Stimulated activated CD8-positive, alpha-beta memory T cell treated with anti-CD3 and anti-CD28 coated beads, Interleukin-4, amount 100 ng/mL, for 48 hours (primary cell): ENCODE measurements around the gene MT1F.

Experiments
- DNase-seq: peaks from one replicate; pipeline ENCODE4 v3.0.0-alpha.2; 2020

Gene MT1F

DNA sequence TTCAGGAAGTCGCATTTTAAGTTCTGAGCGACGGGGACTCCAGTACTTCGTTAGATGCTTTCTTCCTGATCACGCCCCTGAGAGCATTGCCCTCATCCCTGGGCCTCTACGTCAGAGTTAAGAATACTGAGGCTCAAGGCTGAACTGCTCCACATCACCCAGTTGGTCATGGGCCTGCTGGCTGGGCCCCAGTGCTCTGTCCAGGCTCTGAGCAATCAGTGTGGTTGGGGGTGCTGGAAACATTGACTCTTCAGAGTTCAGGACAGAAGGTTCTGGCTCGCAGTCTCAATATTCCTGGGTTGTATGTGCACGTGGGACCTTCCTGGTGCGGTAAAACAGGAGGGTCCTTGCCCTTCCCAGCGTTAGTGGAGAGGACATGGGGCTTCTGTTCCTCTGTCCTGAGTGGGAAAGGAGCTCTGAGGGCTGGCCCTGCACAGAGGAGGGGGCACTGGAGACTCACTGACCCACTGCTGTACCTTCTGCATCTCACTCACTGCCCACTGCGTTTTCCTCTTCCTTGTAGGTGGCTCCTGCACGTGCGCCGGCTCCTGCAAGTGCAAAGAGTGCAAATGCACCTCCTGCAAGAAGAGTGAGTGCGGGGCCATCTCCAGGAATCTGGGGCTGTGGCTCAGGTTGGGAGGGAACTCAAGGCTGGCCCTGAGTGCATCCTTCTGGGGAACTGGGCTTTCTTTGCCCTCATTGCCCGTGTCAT, 31.7 kb upstream of the MT1F start:
- DNase-seq, result no peak

DNA sequence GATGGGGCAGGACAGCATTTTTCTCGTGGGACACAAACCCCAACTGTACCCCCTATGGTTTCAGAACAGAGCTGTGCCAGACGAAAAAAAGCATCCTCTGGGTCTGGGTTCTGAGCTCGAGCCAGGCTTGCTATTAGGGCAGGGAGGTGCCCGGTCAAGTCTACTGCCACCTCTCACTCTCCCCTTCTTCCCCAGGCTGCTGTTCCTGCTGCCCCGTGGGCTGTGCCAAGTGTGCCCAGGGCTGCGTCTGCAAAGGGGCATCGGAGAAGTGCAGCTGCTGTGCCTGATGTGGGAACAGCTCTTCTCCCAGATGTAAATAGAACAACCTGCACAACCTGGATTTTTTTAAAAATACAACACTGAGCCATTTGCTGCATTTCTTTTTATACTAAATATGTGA, 31.1 kb upstream of the MT1F start:
- no peak for DNase-seq

DNA sequence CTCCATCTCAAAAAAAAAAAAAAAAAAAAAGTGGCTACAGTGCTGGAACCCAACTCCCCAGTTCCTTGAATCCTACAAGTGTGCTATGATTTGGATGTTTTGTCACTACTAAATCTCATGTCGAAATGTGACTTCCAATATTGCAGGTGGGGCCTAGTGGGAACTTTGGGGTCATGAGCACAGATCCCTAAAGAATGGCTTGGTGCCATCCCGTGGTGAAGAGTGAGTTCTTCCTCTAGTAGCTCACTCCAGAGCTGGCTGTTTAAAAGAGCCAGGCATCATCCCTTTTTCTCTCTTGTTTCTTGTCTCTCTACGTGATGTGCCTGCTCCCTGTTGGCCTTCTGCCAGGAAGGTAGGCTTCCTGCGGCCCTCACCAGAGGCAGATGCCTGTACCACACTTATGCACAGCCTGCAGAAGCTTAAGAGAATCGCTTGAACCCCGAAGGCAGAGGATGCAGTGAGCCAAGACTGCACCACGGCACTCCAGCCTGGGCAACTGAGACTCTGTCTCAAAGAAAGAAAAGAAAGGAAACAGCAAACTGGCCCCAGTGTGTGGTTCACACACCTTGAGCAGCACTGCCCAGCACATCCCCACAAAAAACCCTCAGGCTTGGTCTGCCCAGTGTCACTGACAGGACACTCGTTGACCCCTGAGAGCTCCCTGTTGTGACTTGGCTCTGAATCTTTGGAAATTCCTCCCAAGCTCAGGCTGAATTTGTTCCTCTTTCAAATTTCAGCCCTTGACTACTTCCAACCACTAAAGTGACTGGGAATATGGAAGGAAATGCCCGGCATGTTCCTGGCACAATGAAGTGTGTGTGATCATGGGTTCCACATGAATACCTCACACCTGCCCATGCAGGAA, 29.0 kb upstream of the MT1F start:
- DNase-seq, result no peak

DNA sequence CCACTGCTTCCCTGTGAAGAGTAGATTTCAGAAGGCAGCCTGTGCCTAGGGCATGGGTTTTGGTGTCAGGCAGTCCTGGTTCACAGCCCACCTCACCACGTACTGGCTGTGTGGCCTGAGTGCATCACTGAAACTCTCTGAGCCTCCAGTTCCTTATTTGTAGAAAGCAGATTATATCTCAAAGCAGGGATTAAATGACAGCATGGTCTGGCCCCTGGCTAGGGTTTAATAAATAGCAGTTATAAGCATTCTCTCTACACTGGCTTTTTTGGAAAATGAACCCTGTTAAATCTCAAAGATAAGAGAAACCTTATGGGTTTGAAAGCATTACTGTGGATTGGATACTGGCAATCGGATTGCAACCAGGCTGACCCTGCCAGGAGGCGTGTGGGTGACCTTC, 28.2 kb upstream of the MT1F start:
- DNase-seq, result no peak

DNA sequence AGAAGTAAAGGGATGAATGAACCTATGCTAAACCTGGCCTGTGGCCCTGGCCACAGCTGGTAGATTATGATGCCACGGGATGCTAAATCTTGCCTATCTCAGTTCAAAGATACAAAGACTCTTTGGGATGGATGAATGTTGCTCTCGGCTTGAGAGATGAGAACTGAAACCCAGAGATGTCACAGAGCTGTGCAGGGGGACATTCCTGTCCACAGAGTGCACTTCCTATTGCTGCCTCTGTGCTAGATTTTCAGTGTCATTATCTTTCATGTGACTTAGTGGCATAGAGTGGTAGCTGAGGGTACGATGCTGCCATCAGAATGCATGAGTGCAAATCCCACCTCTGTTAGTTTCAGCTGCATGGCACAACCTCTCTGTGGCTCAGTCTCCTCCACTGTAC, 27.6 kb upstream of the MT1F start:
- DNase-seq, result no peak

DNA sequence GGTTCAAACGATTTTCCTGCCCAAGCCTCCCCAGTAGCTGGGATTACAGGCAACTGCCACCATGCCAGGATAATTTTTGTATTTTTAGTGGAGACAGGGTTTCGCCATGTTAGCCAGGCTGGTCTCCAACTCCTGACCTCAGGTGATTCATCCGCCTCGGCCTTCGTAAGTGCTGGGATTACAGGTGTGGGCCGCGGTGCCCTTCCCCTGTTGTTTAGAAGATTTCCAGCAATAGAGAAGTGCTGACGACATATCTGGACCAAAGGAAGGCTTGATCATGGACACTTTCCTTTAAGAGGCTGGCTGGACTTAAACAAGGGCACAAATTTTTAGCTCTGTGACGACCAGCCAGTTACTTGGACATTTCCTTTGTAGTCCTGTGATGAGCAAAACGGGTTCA, 26.6 kb upstream of the MT1F start:
- DNase-seq, result no peak

DNA sequence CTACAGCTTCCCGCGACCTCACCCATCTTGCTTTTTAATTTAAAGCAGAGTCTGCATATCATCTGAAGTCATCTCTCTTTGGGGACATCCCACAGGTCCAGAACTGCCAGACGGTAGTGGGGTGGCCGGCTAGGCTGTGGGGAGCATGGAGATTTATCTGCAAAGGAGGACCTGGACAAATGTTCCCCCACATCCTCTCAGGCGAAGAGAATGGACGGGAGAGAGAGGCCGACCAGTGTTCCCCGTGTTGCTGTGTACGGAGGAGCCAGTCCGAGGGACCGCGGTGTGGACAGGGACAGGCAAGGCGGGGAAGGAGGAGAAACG, 26.0 kb upstream of the MT1F start:
- DNase-seq, result no peak

DNA sequence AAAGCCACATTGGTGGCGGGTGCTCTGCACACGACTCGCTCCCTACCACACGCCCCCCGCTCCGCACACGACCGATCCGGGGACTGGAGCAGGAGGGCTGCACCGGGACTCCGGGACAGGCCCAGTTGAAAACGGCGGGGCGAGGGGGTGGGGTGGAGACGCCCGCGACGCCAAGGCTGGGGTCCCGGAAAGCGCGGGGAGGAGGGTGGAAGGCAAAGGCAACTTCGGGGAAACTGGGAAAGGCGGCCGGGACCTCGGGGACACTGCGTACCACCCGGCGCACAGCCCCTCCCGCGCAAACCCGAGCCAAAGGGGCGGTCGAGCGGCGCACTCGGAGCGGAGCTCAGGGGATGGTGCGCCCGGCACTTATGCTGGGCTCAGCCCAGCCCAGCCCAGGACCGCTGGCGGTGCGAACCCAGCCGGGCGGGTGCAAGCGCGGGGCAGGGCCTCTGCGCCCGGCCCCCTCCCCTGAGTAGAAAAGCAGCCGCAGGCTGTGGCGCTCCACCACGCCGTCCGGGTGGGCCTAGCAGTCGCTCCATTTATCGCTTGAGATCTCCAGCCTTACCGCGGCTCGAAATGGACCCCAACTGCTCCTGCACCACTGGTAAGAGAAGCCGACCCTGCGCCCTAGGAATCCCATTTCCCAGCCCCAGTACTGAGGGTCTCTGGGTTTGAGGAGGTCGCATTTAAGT, 25.5 kb upstream of the MT1F start, which contains the start of gene MT1M:
TSS of gene MT1M (plus strand) at position 504 of the 692 bp plus-strand sequence. CDS start at position 577, 73 bp downstream.
- no peak for DNase-seq

DNA sequence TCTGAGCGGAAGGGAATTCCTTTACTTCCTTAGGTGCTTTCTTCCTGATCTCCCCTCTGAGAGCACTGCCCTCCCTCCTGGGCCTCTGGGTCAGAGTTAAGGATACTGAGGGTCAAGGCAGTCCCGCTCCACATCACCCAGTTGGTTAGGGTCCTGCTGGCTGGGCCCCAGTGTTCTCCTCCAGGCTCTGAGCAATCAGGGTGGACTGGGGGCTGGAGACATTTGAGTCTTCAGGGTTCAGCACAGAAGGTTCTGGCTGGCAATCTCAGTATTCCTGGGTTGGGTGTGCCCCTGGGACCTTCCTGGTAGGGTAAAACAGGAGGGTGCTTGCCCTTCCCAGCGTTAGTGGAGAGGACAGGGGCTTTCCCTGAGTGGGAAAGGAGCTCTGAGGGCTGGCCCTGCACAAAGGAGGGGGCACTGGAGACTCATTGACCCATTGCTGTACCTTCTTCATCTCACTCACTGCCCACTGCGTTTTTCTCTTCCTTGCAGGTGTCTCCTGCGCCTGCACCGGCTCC, 24.9 kb upstream of the MT1F start:
- DNase-seq, result no peak

DNA sequence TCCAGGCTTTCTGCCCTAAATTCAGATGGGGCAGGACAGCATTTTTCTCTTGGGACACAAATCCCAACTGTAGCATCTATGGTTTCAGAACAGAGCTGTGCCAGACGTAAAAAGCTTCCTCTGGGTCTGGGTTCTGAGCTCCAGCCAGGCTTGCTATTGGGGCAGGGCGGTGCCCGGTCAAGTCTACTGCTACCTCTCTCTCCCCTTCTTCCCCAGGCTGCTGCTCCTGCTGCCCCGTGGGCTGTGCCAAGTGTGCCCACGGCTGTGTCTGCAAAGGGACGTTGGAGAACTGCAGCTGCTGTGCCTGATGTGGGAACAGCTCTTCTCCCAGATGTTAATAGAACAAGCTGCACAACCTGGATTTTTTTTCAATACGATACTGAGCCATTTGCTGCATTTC, 24.2 kb upstream of the MT1F start:
- no peak for DNase-seq

DNA sequence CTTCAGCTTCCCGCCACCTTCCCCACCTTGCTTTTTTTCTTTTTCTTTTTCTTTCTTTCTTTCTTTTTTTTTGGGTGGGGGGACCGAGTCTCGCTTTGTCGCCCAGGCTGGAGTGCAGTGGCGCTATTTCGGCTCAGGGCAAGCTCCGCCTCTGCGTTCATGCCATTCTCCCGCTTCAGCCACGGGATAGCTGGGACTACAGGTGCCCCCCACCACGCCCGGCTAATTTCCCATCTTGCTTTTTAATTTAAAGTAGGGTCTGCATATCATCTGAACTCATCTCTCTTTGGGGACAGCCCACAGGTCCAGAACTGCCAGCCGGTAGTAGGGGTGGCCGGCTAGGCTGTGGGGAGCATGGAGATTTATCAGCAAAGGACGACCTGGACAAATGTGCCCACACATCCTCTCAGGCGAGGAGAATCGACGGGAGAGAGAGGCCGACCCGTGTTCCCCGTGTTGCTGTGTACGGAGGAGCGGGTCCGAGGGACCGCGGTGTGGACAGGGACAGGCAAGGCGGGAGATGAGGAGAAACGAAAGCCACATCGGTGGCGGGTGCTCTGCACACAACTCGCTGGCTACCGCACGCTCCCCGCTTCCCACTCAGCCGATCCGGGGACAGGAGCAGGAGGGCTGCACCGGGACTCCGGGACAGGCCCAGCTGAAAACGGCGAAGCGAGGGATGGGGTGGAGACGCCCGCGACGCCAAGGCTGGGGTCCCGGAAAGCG, 22.9 kb upstream of the MT1F start:
- no peak for DNase-seq

DNA sequence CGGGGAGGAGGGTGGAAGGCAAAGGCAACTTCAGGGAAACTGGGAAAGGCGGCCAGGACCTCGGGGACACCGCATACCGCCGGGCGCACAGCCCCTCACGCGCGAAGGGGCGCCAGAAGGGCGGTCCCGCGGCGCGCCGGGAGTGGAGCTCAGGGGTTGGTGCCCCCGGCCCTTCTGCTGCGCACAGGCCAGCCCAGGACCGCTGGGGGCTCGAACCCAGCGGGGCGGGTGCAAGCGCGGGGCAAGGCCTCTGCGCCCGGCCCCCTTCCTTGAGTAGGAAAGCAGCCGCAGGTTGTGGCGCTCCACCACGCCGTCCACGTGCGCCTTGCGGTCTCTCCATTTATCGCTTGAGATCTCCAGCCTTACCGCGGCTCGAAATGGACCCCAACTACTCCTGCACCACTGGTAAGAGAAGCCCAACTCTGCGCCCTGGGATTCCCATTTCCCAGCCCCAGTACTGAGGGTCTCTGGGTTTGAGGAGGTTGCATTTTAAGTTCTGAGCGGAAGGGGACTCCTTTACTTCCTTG, 22.3 kb upstream of the MT1F start:
- DNase-seq, result no peak

DNA sequence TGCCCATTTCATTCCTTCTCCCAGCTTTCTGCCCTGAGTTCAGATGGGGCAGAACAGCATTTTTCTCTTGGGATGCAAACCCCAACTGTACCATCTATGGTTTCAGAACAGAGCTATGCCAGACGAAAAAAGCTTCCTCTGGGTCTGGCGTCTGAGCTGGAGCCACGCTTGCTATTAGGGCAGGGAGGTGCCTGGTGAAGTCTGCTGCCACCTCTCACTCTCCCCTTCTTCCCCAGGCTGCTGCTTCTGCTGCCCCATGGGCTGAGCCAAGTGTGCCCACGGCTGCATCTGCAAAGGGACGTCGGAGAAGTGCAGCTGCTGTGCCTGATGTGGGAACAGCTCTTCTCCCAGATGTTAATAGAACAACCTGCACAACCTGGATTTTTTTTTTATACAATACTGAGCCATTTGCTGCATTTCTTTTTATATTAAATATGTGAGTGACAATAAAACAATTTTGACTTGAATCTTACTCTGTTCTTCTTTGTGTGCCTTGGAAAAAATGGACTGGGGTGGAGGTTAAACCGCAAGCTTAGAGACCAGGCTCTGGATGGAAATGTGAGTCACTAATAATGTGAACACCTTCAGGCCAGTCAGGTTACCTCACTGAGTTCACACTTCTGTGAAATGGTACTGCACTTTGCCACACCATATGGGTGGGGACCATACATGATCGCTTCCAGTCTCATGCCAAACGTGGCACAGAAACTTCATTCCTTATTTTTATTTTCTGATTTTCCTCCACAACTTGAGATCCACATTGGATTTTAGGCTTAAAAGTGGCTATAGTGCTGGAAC, 20.9 kb upstream of the MT1F start:
- DNase-seq, result no peak

DNA sequence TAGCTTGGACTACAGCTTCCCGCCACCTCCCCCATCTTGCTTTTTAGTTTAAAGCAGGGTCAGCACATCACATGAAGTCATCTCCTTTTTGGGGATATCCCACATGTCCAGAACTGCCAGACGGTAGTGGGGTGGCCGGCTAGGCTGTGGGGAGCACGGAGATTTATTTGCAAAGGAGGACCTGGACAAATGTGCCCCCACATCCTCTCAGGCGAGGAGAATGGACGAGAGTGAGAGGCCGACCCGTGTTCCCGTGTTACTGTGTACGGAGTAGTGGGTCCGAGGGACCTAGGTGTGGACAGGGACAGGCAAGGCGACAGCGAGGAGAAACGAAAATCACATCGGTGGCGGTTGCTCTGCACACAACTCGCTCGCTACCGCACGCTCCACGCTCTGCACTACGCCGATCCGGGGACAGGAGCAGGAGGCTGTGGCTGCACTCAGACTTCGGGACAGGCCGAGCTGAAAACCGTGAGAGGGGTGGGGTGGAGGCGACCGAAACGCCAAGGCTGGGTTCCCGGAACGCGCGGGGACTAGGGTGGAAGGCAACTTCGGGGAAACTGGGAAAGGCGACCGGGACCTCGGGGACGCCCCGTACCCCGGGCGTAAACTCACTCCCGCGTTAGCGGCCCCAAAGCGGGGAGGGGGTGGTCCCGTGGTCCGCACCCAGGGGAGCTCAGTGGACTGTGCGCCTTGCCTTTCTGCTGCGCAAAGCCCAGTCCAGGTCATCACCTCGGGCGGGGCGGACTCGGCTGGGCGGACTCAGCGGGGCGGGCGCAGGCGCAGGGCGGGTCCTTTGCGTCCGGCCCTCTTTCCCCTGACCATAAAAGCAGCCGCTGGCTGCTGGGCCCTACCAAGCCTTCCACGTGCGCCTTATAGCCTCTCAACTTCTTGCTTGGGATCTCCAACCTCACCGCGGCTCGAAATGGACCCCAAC, 19.7 kb upstream of the MT1F start, which contains the start of gene MT1A:
TSS of gene MT1A (plus strand) at position 853 of the 937 bp plus-strand sequence. CDS start at position 926, 73 bp downstream.
- no peak for DNase-seq

DNA sequence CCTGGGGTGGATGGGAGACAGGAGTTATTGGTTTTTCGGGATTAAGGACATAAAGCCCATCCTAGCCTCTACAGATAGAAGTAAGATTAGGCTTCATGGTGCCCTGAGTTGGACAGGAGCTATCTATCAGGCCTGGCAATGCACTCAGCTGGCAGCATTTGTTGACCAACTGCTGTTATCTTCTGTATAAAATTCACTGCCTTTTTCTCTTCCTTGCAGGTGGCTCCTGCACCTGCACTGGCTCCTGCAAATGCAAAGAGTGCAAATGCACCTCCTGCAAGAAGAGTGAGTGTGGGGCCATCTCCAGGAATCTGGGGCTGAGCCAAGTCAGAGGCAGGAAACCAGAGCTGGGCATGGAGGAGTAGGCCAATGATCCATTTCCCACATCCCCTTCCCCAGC, 18.7 kb upstream of the MT1F start:
- DNase-seq, result no peak

DNA sequence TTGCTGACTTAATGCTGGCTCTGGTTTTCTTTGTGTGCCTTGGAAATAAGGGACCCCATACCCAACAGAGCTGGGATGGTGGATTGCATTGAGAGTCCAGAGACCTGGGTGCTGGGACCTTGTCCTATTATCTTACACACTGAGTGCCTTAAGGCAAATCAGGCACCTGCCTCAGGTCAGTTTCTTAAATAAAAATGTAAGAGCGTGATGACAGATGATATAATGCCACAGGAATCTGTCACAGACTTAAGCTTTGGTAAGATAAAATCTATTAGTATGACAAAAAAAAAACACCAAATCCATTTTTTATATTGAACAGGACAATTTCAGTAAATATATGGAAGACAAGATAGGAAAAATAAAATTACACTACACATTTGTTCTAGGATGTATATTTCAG, 17.7 kb upstream of the MT1F start:
- DNase-seq, result no peak

DNA sequence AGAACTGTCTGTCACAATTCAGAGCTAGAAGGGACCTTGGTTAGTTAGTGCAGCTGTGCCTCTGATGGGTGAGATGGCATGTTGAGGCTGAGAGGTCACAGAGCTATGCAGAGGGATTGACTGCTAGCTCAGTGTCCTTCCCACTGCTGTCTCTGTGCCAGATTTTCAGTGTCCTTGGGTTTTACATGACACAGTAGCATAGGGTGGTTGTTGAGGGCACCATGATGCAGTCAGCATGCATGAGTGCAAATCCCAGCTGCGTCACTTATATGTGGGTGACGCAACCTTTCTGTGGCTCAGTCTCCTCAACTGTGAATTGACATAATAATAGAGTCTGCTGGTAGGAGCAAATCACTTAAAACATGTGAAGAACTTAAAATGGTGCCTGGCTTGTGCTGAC, 16.6 kb upstream of the MT1F start:
- no peak for DNase-seq

DNA sequence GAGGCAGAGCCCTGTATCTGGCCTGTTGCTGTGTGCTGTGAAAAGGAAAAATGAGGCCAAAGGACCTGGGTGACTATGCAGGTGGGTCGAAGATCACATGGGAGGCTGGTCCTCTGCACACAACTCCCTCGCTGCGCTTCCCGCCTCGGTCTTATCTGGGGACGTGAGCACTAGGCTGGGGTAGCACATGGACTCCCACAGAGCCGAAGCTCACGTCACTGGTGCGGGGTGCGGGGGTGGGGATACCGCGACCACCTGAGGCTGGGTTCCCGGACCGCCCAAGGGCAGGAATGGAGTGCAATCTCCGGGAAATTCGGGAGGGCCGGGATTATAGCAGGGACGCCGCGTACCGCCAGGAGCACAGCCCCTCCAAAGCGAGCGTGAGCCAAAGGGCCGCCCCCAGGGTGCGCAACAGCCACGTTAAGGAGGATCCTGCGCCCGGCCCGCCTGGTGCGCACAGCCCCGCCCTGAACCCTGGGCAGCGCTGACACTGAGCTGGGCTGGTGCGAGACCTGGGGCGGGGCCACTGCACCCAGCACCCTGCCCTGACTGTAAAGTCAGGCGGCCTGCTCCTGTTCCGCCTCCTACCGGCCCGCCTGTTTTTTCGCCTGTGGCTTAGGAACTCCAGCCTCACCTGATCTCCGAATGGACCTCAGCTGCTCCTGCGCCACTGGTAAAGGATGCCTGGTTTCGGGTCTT, 14.5 kb upstream of the MT1F start:
- peak; percentile 86 for DNase-seq

DNA sequence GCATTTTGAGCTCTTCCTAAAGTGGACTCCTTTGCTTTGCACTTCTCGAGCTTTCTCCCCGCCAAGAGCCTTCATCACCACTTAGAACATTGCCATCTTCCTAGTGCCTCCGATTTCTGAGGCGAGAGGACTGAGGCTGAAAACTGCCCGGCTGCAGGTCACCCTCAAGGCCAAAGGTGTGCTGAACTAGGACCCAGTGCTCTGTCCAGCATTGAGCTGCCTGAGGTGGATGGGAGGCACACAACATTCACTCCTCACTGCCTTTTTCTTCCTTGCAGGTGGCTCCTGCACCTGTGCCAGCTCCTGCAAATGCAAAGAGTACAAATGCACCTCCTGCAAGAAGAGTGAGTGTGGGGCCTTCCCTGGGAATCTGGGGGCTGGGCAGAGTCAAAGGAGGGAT, 13.9 kb upstream of the MT1F start:
- no peak for DNase-seq

DNA sequence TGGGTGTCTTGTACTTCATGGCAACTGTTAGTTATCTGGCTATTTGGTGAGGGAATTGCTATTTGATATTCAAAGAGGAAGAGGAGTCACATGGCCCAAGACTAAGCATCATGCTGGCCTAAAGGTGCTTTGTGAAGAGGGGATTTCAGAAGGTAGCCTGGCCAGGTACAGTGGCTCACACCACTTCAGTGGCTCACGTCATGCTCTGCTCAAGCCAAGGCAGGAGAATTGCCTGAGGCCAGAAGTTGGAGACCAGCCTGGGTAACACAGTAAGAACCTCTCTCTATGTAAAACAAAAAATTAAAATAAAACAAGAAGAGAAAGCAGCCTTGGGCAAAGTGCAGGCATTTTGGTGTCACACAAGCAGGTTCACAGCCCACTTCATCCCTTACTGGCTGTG, 12.4 kb upstream of the MT1F start:
- no peak for DNase-seq
